Fibroblast of skin of right biceps (primary cell): Measurements from ENCODE around the gene RERG.

Experiments
- DNase-seq: peaks from one replicate; pipeline ENCODE4 v3.0.0-alpha.2; 2013

RERG gene

DNA sequence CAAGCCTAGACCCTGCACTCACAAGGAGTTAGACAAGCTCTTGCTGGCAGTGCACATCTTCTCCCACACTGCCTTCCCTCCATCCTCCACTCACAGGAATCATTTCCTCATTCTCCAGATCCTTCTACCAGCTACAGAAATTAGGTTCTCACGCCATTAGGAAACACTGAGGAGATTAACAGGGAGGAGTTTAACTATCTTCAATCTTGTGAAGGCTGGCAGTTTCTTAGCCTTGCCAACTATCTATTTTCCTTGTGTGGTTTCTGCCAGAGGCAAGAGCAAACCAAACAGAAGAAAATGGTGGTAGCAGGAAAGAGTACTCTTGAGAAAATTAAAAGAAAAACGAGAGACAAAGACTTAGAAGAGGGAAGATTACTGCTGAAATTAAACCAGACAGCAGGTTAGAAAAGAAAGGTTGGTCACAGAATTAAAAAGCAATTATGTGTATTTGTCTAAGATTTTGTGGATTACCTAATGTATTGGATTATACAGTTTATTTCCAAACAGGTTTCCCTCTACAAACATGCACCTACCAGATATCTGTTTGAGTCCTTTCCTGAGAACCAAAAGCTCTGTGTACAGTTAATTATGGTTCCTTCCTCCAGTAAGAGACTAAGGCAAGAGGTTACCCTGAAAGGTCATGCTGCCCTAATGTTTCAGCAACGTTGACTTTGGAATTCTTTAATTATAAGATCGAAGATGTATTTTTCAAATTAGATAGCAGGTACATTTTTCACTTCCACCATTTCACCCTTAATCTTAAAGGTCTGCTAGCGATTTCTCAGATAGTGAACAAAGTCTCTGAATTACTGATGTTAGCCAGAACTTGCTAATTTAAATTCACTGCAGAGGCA, 5.0 kb downstream of the RERG start:
- DNase-seq, result no peak

DNA sequence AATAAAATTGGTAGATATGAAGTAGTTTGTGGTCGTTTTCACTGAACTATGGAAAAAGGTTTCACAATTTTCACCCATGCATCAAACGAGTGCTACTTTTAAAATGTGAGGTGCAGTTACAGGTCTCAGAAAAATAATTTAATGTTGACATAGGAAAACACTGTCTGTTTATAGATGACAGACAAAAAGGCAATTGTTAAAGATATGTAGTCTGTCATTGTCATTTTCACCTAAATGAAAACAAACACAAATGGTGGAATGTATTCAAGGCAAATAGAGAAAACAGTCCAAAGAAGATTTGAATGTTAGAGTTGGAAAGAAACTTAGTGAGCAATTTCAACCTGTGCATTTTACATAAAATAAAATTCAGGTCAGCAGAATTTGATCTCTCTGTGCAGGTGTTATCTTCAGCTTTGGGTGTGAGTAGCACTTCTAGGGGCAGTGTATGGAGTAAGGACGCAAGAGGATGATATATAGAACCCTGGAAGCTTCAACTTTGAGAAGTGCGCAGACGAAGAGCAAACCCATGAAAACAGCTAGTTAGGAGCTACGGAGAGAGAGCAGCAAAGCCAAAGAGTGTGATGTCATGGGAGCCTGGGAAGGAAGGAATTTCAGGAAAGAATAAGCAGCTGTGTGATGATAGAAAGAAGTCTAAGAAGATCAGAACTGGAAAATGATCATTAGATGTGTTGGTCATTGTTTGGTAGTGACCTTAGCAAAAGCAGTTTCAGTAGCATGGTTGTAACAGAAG, 6.2 kb downstream of the RERG start:
- no peak for DNase-seq

DNA sequence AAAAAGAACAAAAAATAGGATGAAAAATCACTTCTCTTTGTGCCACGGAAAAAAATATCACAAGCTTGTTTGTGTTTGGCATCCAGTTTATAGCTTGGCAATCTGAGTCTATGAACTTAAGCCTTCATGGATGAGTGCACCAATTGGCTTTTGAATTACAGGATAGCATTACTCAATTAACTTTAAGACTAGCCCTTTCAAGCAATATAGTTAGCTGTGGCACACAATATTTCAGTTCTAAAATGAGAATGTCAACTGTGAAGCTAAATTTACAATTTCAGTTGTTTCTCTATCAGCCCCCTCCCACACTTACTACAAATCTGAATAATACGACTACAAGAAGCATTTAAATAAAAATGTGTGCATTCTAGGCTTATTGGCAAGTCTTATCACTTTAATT, 8.3 kb downstream of the RERG start:
- DNase-seq, result no peak

DNA sequence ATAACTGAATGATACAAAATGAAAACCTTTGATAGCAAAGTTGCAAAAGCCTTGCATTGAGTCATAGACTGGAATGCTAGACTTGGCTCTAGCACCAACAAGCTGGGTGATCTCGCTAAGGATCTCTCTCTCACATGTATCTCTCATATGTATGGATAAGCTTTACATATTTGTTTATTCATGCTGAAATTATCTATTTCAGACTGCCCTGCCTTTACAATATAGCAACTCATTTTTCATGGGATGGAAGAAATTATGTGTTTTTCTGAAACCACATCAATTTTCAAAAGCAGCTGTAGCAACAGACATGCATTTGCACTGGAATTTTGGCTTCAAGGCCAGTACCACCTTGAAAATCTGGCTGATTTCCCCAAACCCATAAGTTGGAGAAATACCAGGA, 11.4 kb downstream of the RERG start:
- DNase-seq, result peak; percentile 80

DNA sequence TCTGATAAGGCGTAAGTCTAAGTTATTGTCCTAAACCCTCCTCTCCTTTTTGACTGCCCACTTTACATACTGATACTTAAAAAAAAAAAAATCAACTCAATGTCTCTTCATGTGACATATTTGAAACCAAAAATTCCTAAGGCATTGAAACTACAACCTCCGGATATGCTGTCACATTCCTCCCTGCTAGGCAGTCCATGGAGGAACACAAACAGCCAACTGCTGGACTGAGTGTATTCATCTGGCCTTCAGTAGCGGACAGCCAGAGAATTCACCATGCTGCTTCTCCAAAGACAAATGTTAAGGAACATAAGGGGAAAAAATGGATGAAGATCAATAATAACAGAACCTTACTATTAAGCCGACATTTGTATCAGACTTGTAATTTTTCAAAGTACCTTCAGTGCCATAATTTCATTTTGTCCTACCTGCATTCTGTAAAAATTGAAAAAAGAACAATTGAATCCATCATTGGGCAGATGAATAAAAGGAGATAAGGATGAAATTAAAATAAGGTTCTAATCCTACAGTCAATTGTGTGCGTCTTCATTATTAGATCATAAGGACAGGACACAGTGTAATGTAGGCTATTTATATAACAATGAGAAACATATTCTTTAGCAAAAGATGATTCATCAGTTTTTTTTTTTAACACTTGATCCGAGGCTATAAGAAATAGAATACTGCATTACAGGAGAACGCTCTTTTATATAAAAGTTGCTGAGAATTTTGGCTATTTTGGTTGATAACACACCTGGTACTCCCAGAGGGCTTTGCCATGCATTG, 12.2 kb downstream of the RERG start:
- peak; percentile 51 for DNase-seq

DNA sequence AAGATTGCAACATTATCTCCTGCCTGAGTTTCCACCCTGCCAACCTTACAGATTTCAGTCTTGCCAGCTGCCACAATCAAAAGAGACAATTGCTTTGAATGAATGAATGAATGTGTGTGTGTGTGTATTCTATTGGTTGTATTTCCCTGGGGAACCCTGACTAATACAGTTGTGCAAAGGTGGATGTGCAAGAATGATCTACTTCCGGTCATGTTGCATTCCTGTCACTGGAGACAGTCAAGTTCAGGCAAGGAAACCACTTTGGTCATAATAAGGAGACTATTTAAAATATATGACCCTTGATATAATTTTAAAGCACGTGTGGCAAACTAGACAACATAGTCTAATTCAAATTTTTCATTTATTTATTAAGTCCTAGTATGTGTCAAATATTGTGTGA, 13.1 kb downstream of the RERG start:
- peak; percentile 48 for DNase-seq

DNA sequence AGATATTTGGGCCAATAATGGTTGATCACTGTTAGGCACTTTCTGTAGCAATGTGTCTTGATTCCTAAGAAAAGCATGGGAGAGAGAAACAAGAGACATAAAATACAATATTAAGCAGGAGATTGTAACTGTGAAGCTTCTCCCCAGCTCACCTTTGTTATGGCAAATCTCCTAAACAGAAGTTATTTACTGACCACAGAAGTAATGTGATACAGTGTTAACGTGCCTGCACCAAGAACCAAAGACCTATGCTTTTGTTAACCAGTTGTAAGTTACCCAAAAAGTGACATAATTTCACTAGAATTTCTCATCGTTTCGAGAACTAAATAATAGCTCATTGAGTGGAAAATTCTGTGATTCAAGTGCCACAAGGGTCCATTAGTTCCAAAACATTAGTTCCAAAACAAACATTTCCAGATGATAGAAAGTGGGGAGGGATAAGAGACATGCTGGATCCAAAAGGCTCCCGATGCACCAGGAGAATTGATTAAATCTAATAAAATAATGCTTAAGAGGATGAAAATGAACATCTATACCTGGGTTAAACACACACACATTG, 14.3 kb downstream of the RERG start:
- no peak for DNase-seq

DNA sequence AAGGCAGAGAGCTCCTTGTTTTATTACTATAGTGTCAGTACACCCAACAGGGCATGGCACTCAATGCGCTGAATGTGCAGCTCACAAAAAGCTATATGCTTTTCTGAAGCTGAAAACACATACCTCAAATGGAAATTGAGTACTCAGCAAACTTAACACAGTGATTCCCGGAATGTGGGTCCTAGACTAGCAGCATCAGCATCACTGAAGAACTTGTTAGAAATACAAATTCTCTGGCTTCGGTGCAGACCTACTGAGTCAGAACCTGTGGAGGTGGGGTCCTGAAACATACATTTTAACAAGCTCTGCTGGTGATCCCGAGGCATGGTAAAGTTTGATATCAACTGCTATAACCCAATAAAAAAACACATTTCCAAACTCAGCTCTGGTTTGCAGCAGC, 14.9 kb downstream of the RERG start:
- DNase-seq, result no peak

DNA sequence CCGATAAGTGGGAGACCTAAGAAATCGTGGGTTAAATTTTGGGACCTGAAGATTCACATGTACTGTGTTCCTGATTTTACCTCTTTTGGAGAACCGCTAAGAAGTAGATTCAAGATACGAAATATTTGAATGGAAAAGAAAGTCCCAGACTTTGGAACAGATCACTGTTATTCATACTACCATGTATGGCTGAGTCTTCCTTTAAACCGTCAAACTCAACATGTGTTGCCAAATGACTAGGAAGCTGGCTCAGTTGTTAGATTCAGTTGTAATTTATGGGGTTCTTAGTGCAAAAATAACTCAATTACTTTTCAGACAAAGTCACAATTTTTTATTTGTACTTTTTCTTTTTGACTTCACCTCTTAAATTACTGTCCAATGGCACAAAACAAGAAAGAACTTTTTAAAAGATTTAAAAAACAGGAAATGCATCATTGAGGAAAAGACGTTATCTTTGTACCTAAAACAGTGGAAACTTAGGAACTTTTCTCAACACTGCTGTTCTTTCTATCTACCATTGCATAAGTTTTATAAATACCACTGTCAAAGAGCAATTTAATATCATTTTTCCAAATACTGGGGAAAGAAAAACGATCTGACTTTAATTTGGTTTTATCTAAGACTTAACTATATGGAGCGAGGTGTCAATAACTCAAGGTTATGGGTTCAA, 15.7 kb downstream of the RERG start:
- no peak for DNase-seq

DNA sequence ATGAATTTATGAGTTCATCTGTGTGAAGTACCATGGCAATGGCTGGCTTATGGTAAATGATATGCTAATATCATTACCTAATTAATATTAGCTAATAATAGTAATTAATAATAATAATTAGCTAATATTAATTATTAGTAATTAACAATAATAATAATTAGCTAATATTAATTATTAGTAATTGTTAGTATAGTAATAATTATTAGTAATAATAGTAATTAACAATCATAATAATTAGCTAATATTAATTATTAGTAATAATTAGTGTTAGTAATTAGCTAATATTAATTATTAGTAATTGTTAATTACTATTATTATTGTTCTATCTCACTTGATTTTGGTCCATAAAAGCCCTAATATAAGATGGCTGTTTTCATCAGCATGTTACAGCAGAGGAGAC, 19.8 kb downstream of the RERG start:
- no peak for DNase-seq

DNA sequence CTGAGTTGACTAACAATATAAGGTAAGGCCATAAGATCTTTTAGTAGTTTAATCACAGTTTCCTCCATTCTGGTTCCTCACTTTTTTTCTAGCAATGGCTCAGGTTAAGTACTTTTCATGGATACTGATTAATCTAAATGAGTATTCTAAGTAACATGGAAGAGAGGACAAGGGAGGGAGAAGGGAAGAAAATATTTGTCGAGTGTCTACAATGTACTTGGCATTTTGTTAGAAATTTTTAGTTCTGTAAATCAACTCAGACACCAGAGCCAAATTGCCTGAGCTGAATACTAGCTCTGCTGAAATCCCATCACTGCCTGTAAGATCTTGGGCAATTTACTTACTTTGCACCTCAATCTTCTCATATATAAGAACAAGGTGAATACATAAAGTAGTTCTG, 20.2 kb downstream of the RERG start:
- no peak for DNase-seq

DNA sequence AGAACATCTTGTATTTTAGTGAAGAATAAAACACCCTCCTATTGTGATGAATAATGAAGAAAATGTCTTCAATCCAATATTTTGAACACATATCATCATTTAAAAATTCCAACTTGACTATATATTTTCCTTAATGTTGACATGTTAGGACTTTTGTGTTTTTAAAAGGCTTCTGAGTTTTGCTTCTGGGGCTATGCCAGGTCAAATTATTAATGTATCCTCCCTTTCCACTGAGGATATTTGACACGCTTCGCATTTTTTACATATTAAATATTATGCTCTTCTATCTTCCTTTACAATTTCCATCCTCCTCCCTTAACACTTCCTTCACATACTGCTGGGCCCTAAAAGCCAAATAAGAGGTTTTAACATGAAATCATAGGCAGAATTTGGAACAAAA, 20.6 kb downstream of the RERG start:
- DNase-seq, result peak; percentile 43

DNA sequence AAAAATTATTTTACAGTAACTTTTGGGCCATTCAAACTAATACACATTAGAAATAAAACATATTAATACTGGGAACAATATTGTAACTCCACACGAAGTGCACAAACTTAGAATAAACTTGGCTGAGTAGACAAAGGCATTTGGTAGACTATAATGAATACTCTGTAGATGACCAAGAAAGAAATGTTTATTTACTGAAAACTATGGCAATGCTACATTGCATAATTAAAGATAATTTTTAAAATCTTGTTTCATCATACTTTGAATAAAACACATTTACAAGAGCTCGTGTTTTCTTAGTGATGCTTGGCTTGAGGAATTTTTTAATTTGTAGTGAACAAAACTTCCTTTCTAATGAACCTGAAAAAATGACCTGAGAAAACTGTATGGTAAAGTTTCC, 21.3 kb downstream of the RERG start:
- no peak for DNase-seq

DNA sequence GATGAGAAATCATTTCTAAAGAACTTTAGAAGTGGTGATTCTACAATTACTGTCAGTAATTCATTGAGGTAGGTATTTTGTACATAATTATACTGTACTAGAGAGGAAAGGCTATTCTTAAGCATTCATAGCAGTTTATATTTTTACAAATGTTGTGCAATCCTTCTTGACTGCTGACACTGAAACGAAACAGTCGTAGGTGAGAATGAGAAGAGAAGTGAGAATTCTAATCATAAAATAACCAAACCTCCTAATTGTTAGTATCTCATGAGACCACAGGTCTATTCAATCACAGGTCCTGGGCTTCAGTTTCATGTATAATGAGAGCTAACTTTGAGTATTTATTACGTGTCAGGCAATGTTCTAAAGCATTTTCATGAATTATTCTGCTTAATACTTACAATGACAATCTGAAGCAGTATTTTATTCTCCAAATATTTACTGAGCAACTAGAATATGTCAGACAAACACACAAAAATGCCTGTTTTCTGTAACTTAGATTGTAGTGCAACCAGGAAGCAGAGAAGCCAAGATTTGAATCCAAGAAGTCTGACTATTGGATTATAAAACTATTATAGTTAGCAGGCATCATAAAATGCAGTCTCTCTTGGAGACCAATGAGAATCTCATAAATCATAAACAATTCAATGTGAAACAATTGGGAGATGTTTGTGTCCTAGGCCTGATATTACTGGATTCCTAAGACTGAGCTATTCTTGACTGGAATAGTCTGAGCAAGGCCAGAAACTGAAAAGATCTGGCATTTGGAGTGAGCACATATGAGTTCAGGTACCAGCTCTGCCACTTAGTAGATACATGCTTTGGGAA, 24.3 kb downstream of the RERG start:
- no peak for DNase-seq

DNA sequence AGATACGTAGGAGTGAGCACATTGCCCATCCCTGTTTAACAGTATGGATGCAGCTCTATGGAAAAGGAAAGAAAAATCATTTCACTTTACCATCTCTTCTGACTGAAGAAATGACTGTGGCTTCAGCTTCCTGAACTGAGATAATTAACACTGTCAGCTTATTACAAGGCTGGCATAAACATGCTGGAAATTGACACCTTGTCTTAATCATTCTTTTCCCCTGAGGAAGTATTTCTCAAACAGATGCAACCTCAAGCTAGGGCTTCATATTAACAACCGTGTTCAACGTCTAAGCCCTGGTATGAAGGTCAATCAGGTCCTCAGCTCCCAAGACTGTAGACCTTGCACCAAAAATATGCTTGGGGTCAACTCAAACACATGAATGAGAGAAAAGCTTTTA, 25.0 kb downstream of the RERG start:
- no peak for DNase-seq

DNA sequence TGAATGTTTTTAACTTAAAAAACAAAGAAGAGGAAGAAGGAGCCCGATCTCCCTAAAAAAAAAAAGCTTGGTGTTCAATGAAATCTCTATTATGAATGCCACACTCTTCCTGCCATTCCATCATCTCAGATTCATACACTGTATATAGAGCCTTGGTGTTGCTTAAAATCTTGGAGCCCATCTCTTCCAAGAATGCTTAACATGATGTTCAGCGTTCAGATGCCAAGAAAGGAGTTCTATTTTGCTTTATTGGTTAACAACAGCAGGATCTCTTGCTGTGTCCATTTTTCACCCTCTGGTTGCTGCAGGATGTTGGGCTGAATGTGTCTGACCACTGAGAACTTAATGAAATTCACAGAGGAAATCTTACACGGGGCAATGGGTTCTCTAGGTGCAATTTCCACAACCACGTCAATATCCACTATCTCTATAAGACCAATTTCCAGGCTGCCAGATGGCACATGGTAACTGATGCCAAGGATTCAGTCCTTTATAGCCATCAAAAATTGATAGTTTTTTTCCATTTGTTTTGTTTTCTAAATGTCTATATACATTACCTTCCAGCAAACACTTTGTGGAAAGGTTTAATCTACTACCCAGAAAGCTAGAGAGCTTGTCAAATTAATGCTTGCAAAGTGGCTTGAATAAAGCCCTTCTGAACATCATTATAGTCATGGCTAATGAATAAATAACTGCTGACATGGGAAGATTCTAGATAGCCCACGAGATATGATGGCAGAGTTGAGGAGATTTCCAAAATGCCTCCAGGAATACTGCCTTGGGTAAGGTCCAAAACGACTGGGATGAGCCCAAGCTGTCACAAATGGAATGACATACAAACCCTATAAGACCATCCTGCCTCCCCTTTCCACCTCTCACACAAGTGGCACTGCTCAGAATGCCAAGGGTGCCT, 26.5 kb downstream of the RERG start:
- DNase-seq, result no peak

DNA sequence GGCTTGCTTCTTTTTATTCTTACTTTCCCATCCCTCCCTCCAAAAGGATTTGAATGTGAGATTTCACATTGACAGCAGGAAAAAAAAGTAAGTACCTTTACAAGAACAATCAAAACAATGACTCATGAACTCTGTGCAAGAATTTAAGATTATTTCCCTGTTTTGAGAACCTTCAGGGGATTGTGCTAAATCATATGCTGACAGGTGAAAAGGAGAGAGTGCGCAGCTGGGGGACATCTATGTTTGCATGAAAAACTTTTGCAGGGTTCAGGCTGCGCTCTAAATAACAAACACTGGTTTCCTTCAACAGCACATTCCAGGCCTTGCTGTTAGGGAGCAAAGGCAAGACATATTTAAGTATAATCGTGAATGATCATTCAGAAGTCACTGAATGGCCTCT, 27.3 kb downstream of the RERG start:
- DNase-seq, result no peak

DNA sequence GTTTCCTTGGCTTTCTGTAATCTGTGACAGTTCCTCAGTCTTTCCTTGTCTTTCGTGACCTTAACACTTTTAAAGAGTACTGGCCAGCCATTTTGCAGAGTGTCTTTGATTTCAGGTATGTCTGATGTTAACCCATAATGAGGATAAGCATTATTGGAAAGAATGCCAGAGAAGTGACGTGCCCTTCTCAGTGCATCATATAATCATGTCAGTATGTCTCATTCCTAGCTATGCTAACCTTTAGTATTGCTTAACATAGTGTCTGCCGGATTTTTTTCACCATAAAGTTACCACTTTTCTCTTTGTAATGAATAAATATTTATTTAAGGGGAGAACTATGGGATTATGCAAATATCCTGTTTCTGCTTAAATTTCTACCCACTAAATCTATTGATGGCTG, 28.5 kb downstream of the RERG start:
- DNase-seq, result no peak

DNA sequence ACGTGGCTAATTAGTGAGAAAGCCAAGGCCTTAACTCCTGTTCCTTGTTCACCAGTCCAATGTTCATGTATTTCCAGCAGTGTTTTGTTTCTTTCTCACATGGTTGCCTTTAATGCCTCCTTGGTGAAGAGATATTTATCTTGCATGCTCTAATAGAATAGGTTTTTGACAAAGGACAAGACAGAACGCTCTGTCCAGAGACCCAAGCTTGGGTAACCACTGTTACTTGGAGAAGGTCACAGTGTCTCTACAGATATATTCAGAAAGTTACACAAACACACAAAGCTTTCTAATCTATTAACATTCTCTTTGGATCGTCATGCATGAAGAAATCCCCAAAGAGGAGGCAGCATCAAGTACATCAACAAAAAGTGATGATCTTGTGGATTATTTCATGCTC, 33.1 kb downstream of the RERG start:
- no peak for DNase-seq

DNA sequence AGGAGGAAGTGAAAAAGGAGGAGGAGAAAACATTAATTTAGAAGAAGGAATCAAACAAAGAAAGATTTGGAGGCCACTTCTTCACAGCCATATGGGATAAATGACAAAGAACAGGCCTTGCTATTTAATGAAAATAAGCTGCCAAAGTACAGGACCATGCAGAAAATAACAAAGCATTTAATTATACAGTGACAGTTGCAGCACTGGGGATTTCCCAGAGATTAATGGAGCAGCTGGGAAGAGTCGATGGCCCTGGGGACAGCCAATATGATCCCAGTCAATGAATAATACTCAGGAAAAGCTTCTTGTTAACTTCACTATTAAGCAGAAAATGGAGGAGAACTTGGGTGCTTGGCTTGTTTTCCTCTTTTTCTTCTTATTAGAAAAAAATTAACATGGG, 34.6 kb downstream of the RERG start:
- no peak for DNase-seq

DNA sequence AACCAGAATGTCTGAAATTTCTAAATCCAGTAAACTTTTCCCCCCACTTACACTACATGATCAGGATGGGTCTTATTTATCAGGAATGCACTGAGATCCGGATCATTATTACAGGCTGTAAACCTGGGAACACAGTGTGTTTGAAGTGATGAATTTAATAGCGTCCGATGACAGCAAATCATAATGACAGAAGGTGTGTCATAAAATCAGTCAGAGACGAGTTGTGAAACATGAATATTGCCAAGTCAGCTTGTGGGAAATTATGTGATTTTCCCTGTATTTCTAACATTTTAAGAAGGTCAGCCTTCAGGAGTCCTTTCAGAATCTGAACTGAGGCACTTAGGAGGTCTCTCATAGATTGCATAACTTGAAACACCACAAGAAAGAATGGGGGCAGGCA, 36.7 kb downstream of the RERG start:
- DNase-seq, result no peak
